K562 (cell line): ENCODE measurements around the gene NTNG1. TPM values are rescaled to one million over a fixed set of nuclear protein-coding genes. Genes with fewer than 3 reads are reported as not detected.

Experiments used
- ATAC-seq: fragments of 200-7000 bp; cut with Tn5 transposase; 3 replicates; pipeline ENCODE4 v1.9.1; 2020; ENCODE audit warnings: moderate library complexity
- BruUV-seq: library from RNA; stranded (reverse); fragments of 400-500 nt; replicated peaks from 2 replicates; lab custom pipeline; 2021; lab: Mats Ljungman, UMichigan
- CTCF ChIA-PET: fragments of 300-600 bp; formaldehyde crosslinking; extraction: SDS; loops from one replicate; lab custom pipeline; 2021; ENCODE audit warnings: low intra/inter-chr PET ratio; lab: Yijun Ruan, JAX
- POLR2A ChIA-PET: fragments of 300-600, 350-650 bp; sonication (Branson Sonifier 250); formaldehyde crosslinking; extraction: SDS; loops from one replicate; lab custom pipeline; 2021; ENCODE audit warnings: antibody characterized with exemption, inconsistent platforms; lab: Yijun Ruan, JAX
- DNase-seq, 4 experiments: peaks; one replicate each; pipeline versions ENCODE4 v3.0.0 to v3.0.0-alpha.2; 2011 to 2018; ENCODE audit warnings: low spot score in 3 of 4, mixed read lengths in 3 of 4; ENCODE audit errors: extremely low read depth in 1 of 4
- FAIRE-seq: peaks from 2 replicates; lab custom pipeline; 2011; peaks lifted over from hg19 to GRCh38; lab: Jason Lieb, UNC
- H2AFZ ChIP-seq: 2 replicates; pipeline ENCODE4 v1.6.0; 2011; ENCODE audit warnings: low read depth, low read length, control low read depth, inconsistent platforms
- H3K27ac ChIP-seq: fragments of 200-600 bp; 3 replicates; pipeline ENCODE4 v1.8.0; 2011; ENCODE audit warnings: low read depth, mild to moderate bottlenecking, control low read depth, inconsistent platforms, low read length, moderate library complexity, mixed read lengths; ENCODE audit errors: extremely low read depth
- H3K27me3 ChIP-seq, 2 experiments: fragments of 300-600 bp in 1 of 2; 2 replicates in 1 of 2; 3 replicates in 1 of 2; pipeline versions ENCODE4 v1.6.0 to v1.8.0; 2011; ENCODE audit warnings: inconsistent platforms in 2 of 2, low read length in 2 of 2, mild to moderate bottlenecking in 1 of 2, mixed read lengths in 1 of 2, moderate library complexity in 1 of 2; ENCODE audit not compliant: control insufficient read depth in 2 of 2, insufficient read depth in 2 of 2
- H3K36me3 ChIP-seq: fragments of 300-600 bp; 3 replicates; pipeline ENCODE4 v1.8.0; 2011; ENCODE audit warnings: mild to moderate bottlenecking, low read length, inconsistent platforms; ENCODE audit not compliant: control insufficient read depth, insufficient read depth
- H3K4me1 ChIP-seq, 2 experiments: fragments of 200-600 bp in 1 of 2; replicated peaks in 1 of 2; 2 replicates in 1 of 2; 3 replicates in 1 of 2; pipeline versions ENCODE4 v1.5.1 to v1.8.0; 2011; ENCODE audit warnings: inconsistent platforms in 2 of 2, low read length in 2 of 2, mild to moderate bottlenecking in 1 of 2, mixed read lengths in 1 of 2, moderate library complexity in 1 of 2; ENCODE audit not compliant: control insufficient read depth in 2 of 2, insufficient read depth in 2 of 2
- H3K4me2 ChIP-seq: 2 replicates; pipeline ENCODE4 v1.6.1; 2011; ENCODE audit warnings: low read length, control low read depth, inconsistent platforms, mixed read lengths; ENCODE audit not compliant: insufficient read depth
- H3K4me3 ChIP-seq: fragments of 200-600 bp; sonication (generic), shearing (Covaris generic); 2 replicates; pipeline ENCODE4 v1.5.1; 2016; ENCODE audit warnings: control low read depth, inconsistent platforms
- H3K79me2 ChIP-seq: fragments of 200-600 bp; 3 replicates; pipeline ENCODE4 v1.8.0; 2011; ENCODE audit warnings: low read length, inconsistent platforms; ENCODE audit not compliant: control insufficient read depth, insufficient read depth
- H3K9ac ChIP-seq, 2 experiments: 2 replicates each; pipeline versions ENCODE4 v1.6.0 to v1.6.1; 2011; ENCODE audit warnings: low read depth in 2 of 2, low read length in 2 of 2, control low read depth in 1 of 2, inconsistent platforms in 1 of 2, mild to moderate bottlenecking in 1 of 2, mixed read lengths in 1 of 2; ENCODE audit not compliant: insufficient read depth in 1 of 2
- H3K9me1 ChIP-seq: one replicate; pipeline ENCODE4 v1.6.0; 2011; ENCODE audit warnings: inconsistent platforms, mild to moderate bottlenecking, low read length, moderate library complexity; ENCODE audit not compliant: control insufficient read depth, insufficient read depth
- H3K9me3 ChIP-seq: replicated peaks from 2 replicates; pipeline ENCODE4 v1.5.1; 2011; ENCODE audit warnings: low read depth, low read length, inconsistent platforms; ENCODE audit not compliant: control insufficient read depth, insufficient read depth
- H4K20me1 ChIP-seq: replicated peaks from 2 replicates; pipeline ENCODE4 v1.6.1; 2011; ENCODE audit warnings: low read length, inconsistent platforms, mixed read lengths; ENCODE audit not compliant: control insufficient read depth, insufficient read depth
- BCOR ChIP-seq: fragments of 450-650 bp; IDR thresholded peaks from 2 replicates; pipeline ENCODE4 v1.6.1; 2016
- CXXC5 ChIP-seq: fragments of 250-450 bp; sonication (Bioruptor Pico); IDR thresholded peaks from 2 replicates; pipeline ENCODE4 v1.8.0; 2022; ENCODE audit warnings: inconsistent platforms, mild to moderate bottlenecking, moderate library complexity
- E2F6 ChIP-seq, 2 experiments: IDR thresholded peaks; 2 replicates each; pipeline ENCODE4 v1.6.1; 2011; ENCODE audit warnings: borderline replicate concordance in 1 of 2, control low read depth in 1 of 2, low read depth in 1 of 2, low read length in 1 of 2, mild to moderate bottlenecking in 1 of 2, mixed read lengths in 1 of 2, moderate library complexity in 1 of 2; ENCODE audit not compliant: insufficient read depth in 1 of 2, insufficient read length in 1 of 2, poor library complexity in 1 of 2, severe bottlenecking in 1 of 2; ENCODE audit errors: extremely low read depth in 1 of 2
- FUS ChIP-seq: fragments of 200-400 bp; formaldehyde crosslinking; optimal IDR thresholded peaks from 2 replicates; pipeline ENCODE3; 2017; ENCODE audit warnings: low read depth, low read length
- GATAD2B ChIP-seq: fragments of 450-650 bp; IDR thresholded peaks from 2 replicates; pipeline ENCODE4 v1.6.1; 2017; ENCODE audit warnings: mild to moderate bottlenecking, borderline replicate concordance
- JUNB ChIP-seq: fragments of 450-650 bp; formaldehyde crosslinking; conservative IDR thresholded peaks from 2 replicates; pipeline ENCODE4 v1.4.0; 2020; ENCODE audit warnings: mild to moderate bottlenecking
- MTA3 ChIP-seq: fragments of 450-650 bp; formaldehyde crosslinking; IDR thresholded peaks from 2 replicates; pipeline ENCODE4 v1.6.1; 2017; ENCODE audit warnings: mild to moderate bottlenecking, borderline replicate concordance
- POLR2H ChIP-seq: IDR thresholded peaks from 2 replicates; pipeline ENCODE4 v1.6.1; 2016; ENCODE audit warnings: missing genetic modification characterization, low read depth, mild to moderate bottlenecking, control low read depth, missing compliant biosample characterization, moderate library complexity
- TCF15 ChIP-seq: fragments of 250-450 bp; sonication (Bioruptor Pico); IDR thresholded peaks from 2 replicates; pipeline ENCODE4 v1.8.0; 2022; ENCODE audit warnings: moderate library complexity, mild to moderate bottlenecking, inconsistent platforms
- TCF7 ChIP-seq: sonication (generic); IDR thresholded peaks from 2 replicates; pipeline ENCODE4 v1.6.1; 2016; ENCODE audit warnings: antibody characterized with exemption, borderline replicate concordance
- ZBTB11 ChIP-seq, 3 experiments: fragments of 200-800 bp in 1 of 3; fragments of 250-450 bp in 1 of 3; fragments of 450-650 bp in 1 of 3; sonication (Bioruptor Pico) in 1 of 3; sonication (Bioruptor generic) in 1 of 3; formaldehyde crosslinking in 1 of 3; IDR thresholded peaks; 2 replicates each; pipeline versions ENCODE4 v1.6.1 to v1.8.0; 2016 to 2022; ENCODE audit warnings: mild to moderate bottlenecking in 2 of 3, missing genetic modification characterization in 2 of 3, missing compliant biosample characterization in 1 of 3, moderate library complexity in 1 of 3
- ZBTB8A ChIP-seq: fragments of 450-650 bp; IDR thresholded peaks from 2 replicates; pipeline ENCODE4 v1.6.1; 2018; ENCODE audit warnings: mild to moderate bottlenecking, moderate library complexity; ENCODE audit not compliant: partially characterized antibody
- ZNF311 ChIP-seq: fragments of 250-450 bp; sonication (Bioruptor Pico); IDR thresholded peaks from 2 replicates; pipeline ENCODE4 v1.4.0; 2020; ENCODE audit warnings: mild to moderate bottlenecking, moderate library complexity
- ZNF584 ChIP-seq: fragments of 200-800 bp; sonication (Bioruptor generic); IDR thresholded peaks from 2 replicates; pipeline ENCODE4 v1.6.1; 2016; ENCODE audit warnings: low read depth, mild to moderate bottlenecking, missing genetic modification characterization, missing compliant biosample characterization
- ZNF79 ChIP-seq: fragments of 250-450 bp; sonication (Bioruptor Pico); IDR thresholded peaks from 2 replicates; pipeline ENCODE4 v1.4.0; 2020; ENCODE audit warnings: low read depth, mild to moderate bottlenecking, moderate library complexity
- WGBS: fragments of 100-300 bp; shearing (Covaris generic); methylation state at CpG from one replicate; pipeline ENCODE4 v1.1.6; 2016; ENCODE audit warnings: low coverage, mixed read lengths; ENCODE audit not compliant: insufficient coverage; ENCODE audit errors: missing lambda C conversion rate; 5-methylcytosine and 5-hydroxymethylcytosine counted together
- in situ Hi-C: fragments of 300-500 bp; cut with MboI; formaldehyde crosslinking; loops from 4 replicates; pipeline ENCODE4 v1.15.0; 2018; ENCODE audit warnings: inconsistent platforms, mixed read lengths
- intact Hi-C: fragments of 100-400 bp; cut with micrococcal nuclease; formaldehyde crosslinking; loops from 2 replicates; pipeline ENCODE4 v1.14.2; 2022
- polyA plus RNA-seq, 8 experiments: library from polyadenylated mRNA; depleted of rRNA in 4 of 8; stranded (reverse) in 5 of 8; unstranded in 3 of 8; fragments of >200 nt; fragmentation: Nextera tagmentation in 2 of 8; fragmentation: Illumina TruSeq in 1 of 8; extraction: Ambion mirVana in 2 of 8; extraction: Trizol in 1 of 8; gene quantifications; 2 replicates each; pipeline versions ENCODE4 v1.2.1 to v1.2.3, GENCODE V29; 2011 to 2014; ENCODE audit warnings: inconsistent platforms in 1 of 8, missing spikeins in 1 of 8
- total RNA-seq, 7 experiments: library from RNA; depleted of rRNA in 6 of 7; stranded (reverse); fragments of >200 nt in 6 of 7; fragmentation: Illumina TruSeq in 2 of 7; extraction: Trizol in 2 of 7; gene quantifications; 2 replicates each; pipeline versions ENCODE4 v1.2.1 to v1.2.3, GENCODE V29; 2011 to 2021; ENCODE audit warnings: low replicate concordance in 1 of 7

The NTNG1 gene
- total and polyA plus RNA-seq, 9 of the 15 experiments (the other 6 are each of a cell fraction or from before 2014, with no cell fraction given): not detected

- TF ChIP-seq ZBTB11 (CRISPR knock-in tag; IDR thresholded peaks at IDR 0.05) (no peak), MTA3 (no peak), GATAD2B (no peak)
These were observed 324.0 kb downstream of the NTNG1 start (continued) for GRCh38 chr1:107464827-107465226.

- WGBS: 0% methylated on average over 1 of the region's 1 CpG
- Histone ChIP-seq H3K4me3 (no peak overlapping the region), H3K27ac (no peak overlapping the region), H3K79me2 (no peaks in the 10 kb centered on the region), H3K27me3 (no peaks in the 10 kb centered on the region), H3K36me3 (no peaks in the 10 kb centered on the region), H3K4me1 (no peaks in the 10 kb centered on the region), H2AFZ (no peak overlapping the region), H3K9me3 (no peaks in the 10 kb centered on the region), H3K9ac (no peak overlapping the region), H4K20me1 (no peaks in the 10 kb centered on the region), H3K4me2 (no peak overlapping the region), H3K9me1 (no peaks in the 10 kb centered on the region)
- CTCF ChIA-PET: no interaction called here
- DNase-seq: no peak
- TF ChIP-seq ZBTB8A (no peak), CXXC5 (CRISPR knock-in tag) (no peak), ZNF79 (CRISPR knock-in tag) (no peak), BCOR (no peak), TCF7 (no peak), ZNF311 (CRISPR knock-in tag) (no peak), POLR2H (tag) (no peak), JUNB (CRISPR knock-in tag) (no peak), TCF15 (CRISPR knock-in tag) (no peak), E2F6 (IDR thresholded peaks at IDR 0.05; ENCODE audit: borderline replicate concordance in 1 of 2, extremely low read depth in 1 of 2, insufficient read depth in 1 of 2, insufficient read length in 1 of 2, low read depth in 1 of 2, low read length in 1 of 2, poor library complexity in 1 of 2, severe bottlenecking in 1 of 2) (no peak), FUS (no peak), ZNF584 (CRISPR knock-in tag) (no peak)
- POLR2A ChIA-PET: no interaction called here
- BruUV-seq: no TSS peak
- no peak for ATAC-seq
- intact Hi-C loops (loop anchor here (10.0 kb wide), 1 partner anchor 58 kb away; no protein-coding TSS in a partner anchor), in situ Hi-C loops (no loop called here)
- FAIRE-seq: no peak
These were observed 326.4 kb downstream of the NTNG1 start for GRCh38 chr1:107467286-107467685.
